Measurements from ENCODE around the gene CFC1. TPM values are rescaled to one million over a fixed set of nuclear protein-coding genes. Genes with fewer than 3 reads are reported as not detected.

CFC1 gene
- not detected in 2 replicates for total RNA-seq

DNA sequence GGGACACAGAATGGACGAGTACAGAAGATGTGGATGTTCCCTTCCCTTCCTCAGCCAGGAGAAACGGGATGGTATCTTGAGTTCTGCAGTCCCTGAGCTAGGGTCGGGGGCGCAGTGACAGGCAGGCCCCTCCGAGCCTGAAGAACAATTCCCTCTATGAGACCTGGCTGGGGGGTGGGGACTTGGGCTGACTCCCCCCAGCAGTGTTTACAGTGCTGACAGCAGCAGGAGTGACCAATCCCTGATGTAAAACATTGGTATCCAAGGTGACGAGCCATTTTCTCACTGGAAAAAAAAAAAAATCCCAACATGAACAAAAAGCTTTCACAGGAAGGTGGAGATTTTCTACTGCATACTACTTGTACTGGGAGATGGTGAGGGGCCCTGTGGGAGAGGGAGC, at the start of gene CFC1:
CFC1 (minus strand) TSS at position 183 of the 400 bp plus-strand sequence. CDS start 288 bp downstream, outside the sequence.

DNA sequence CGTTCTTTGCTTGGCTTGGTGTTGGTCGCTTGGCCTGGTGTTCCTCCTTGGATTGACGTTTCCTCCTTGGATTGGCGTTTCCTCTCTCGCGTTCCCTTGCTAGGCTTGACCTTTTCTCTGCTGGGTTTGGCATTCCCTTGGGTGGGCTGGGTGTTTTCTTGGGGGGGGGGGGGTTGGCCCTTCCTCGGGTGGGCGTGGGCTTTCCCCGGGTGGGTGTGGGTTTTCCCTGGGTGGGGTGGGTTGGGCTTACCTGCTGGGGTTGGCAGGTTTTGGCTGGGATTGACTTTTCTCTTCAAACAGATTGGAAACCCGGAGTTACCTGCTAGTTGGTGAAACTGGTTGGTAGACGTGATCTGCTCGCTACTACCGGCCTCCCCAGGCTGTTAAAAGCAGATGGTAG, 11.8 kb upstream of the CFC1 start, which contains the start of gene POTEJ:
POTEJ (plus strand) TSS at position 301 of the 400 bp plus-strand sequence; CDS start at position 394, 93 bp downstream.

Other genes starting within 250 kb of the CFC1 start
- gene PTPN18, start 243.5 kb downstream of the CFC1 start, total RNA-seq = 15.6 and 17.8 TPM in 2 replicates
- not detected in 2 replicates for gene POTEI, start 90.2 kb downstream of the CFC1 start, total RNA-seq
- gene CFC1B, start 78.4 kb downstream of the CFC1 start, total RNA-seq = not detected in 2 replicates
- gene POTEJ, start 11.9 kb upstream of the CFC1 start, total RNA-seq = not detected in 2 replicates
- not detected in 2 replicates for gene GPR148, start 129.5 kb upstream of the CFC1 start, total RNA-seq
- not detected in 2 replicates for gene AMER3, start 156.0 kb upstream of the CFC1 start, total RNA-seq
- 50.6 and 66.1 TPM in 2 replicates for gene ARHGEF4, start 237.3 kb upstream of the CFC1 start, total RNA-seq